WERI-Rb-1 (cell line): ENCODE results near the gene LOXHD1.
A peak's percentile ranks its signal among the peaks of the same experiment; 100 is the strongest.

Source experiments
- DNase-seq: peaks from one replicate; pipeline ENCODE4 v3.0.0-alpha.2; 2020
- H3K27ac ChIP-seq: fragments of 250-450 bp; sonication (Bioruptor Pico); 2 replicates; pipeline ENCODE4 v1.5.1; 2020; ENCODE audit warnings: mild to moderate bottlenecking, moderate library complexity
- H3K27me3 ChIP-seq: fragments of 250-450 bp; sonication (Bioruptor Pico); 2 replicates; pipeline ENCODE4 v1.5.1; 2021; ENCODE audit warnings: mild to moderate bottlenecking, low read depth, moderate library complexity; ENCODE audit not compliant: insufficient read depth, severe bottlenecking
- H3K36me3 ChIP-seq: fragments of 250-450 bp; sonication (Bioruptor Pico); 2 replicates; pipeline ENCODE4 v1.5.1; 2020; ENCODE audit warnings: mild to moderate bottlenecking, moderate library complexity
- H3K4me3 ChIP-seq: 2 replicates; pipeline ENCODE4 v1.5.1; 2011; ENCODE audit warnings: low read depth, mild to moderate bottlenecking, control low read depth, low read length
- H3K9me3 ChIP-seq: fragments of 250-450 bp; sonication (Bioruptor Pico); 2 replicates; pipeline ENCODE4 v1.5.1; 2021; ENCODE audit warnings: mild to moderate bottlenecking, moderate library complexity; ENCODE audit not compliant: severe bottlenecking
- CTCF ChIP-seq: IDR thresholded peaks from 2 replicates; pipeline ENCODE4 v1.5.1; 2011; ENCODE audit warnings: low read depth, mild to moderate bottlenecking, control low read depth, inconsistent platforms, low read length

The LOXHD1 gene

GRCh38 chr18:46471809-46472498 lies 185.1 kb downstream of the LOXHD1 start:
- no peaks in the 10 kb centered on the region for H3K36me3 ChIP-seq
- TF ChIP-seq CTCF = no peak

DNA sequence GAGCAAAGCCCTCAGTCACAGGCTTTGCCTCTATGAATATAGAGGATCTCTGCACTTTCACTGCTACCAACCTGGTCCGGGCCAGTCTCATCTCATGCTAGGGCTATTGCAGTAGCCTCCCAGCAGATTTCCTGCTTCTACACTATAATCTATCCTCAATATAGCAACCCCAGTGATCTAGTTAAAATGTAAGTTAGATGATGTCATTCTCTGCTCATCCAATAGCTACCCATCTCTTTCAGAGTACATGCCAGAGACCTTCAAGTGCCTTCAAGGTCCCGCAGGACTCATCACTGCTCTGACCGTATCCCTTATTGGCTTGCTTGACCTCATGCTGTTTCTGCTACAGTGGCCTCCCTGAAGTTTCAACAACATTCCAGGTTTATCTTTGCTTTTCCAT lies 186.3 kb downstream of the LOXHD1 start:
- Histone ChIP-seq H3K4me3 (no peak overlapping the region), H3K9me3 (no peaks in the 10 kb centered on the region), H3K27ac (no peak overlapping the region), H3K36me3 (no peaks in the 10 kb centered on the region), H3K27me3 (no peaks in the 10 kb centered on the region)
- no peak for DNase-seq
- no peak for TF ChIP-seq CTCF

More at GRCh38 chr18:46471809-46472498, 185.1 kb downstream of the LOXHD1 start:
- Histone ChIP-seq H3K9me3 (no peaks in the 10 kb centered on the region), H3K27me3 (no peaks in the 10 kb centered on the region), H3K4me3 (no peak overlapping the region), H3K27ac (no peak overlapping the region)
- no peak for DNase-seq

- no peak for TF ChIP-seq CTCF
- no peak overlapping the region for H3K27ac ChIP-seq
- no peak overlapping the region for H3K4me3 ChIP-seq
- no peaks in the 10 kb centered on the region for H3K36me3 ChIP-seq
- no peaks in the 10 kb centered on the region for H3K27me3 ChIP-seq
- no peak for DNase-seq
- H3K9me3 ChIP-seq = no peaks in the 10 kb centered on the region
Measured at GRCh38 chr18:46469186-46469915, 187.7 kb downstream of the LOXHD1 start.

- Histone ChIP-seq H3K4me3 (no peak overlapping the region), H3K9me3 (no peaks in the 10 kb centered on the region), H3K27me3 (no peaks in the 10 kb centered on the region), H3K27ac (no peak overlapping the region), H3K36me3 (no peaks in the 10 kb centered on the region)
- no peak for TF ChIP-seq CTCF
- no peak for DNase-seq
Measured at GRCh38 chr18:46468426-46469180, 188.4 kb downstream of the LOXHD1 start.

- H3K27me3 ChIP-seq = no peaks in the 10 kb centered on the region
- peak; percentile 79 for DNase-seq
- no peaks in the 10 kb centered on the region for H3K9me3 ChIP-seq
- peak overlapping the region; percentile 67 for H3K27ac ChIP-seq
- no peak overlapping the region for H3K4me3 ChIP-seq
- H3K36me3 ChIP-seq = no peaks in the 10 kb centered on the region
- TF ChIP-seq CTCF = no peak
Measured at GRCh38 chr18:46466234-46467160, 190.5 kb downstream of the LOXHD1 start.
